Hepatocyte (in vitro differentiated cells): ENCODE data around the gene NADK2. TPM values are rescaled to one million over a fixed set of nuclear protein-coding genes. Genes with fewer than 3 reads are reported as not detected.

Experiments used
- DNase-seq: peaks from one replicate; pipeline ENCODE4 v3.0.0-alpha.2; 2016; ENCODE audit warnings: low spot score
- H2AFZ ChIP-seq: fragments of 200-600 bp; sonication (generic); 2 replicates; pipeline ENCODE4 v1.6.0; 2016; ENCODE audit warnings: antibody characterized with exemption, mild to moderate bottlenecking
- H3K27ac ChIP-seq: fragments of 200-600 bp; sonication (generic); 2 replicates; pipeline ENCODE4 v1.5.1; 2016; ENCODE audit warnings: mild to moderate bottlenecking
- H3K27me3 ChIP-seq: fragments of 200-600 bp; sonication (generic); 2 replicates; pipeline ENCODE4 v1.6.1; 2016
- H3K36me3 ChIP-seq: fragments of 200-600 bp; sonication (generic); replicated peaks from 2 replicates; pipeline ENCODE4 v1.5.1; 2016; ENCODE audit warnings: low read depth; ENCODE audit not compliant: insufficient read depth
- H3K4me1 ChIP-seq: fragments of 200-600 bp; sonication (generic); 2 replicates; pipeline ENCODE4 v1.5.1; 2016; ENCODE audit warnings: mild to moderate bottlenecking, moderate library complexity; ENCODE audit not compliant: insufficient read depth
- H3K4me2 ChIP-seq: fragments of 200-600 bp; sonication (generic); 2 replicates; pipeline ENCODE4 v1.6.0; 2016
- H3K4me3 ChIP-seq: fragments of 200-600 bp; sonication (generic); 2 replicates; pipeline ENCODE4 v1.5.1; 2016; ENCODE audit warnings: mild to moderate bottlenecking
- H3K79me2 ChIP-seq: fragments of 200-600 bp; sonication (generic); 2 replicates; pipeline ENCODE4 v1.6.0; 2017; ENCODE audit warnings: mild to moderate bottlenecking
- H3K9me2 ChIP-seq: fragments of 200-600 bp; sonication (generic); replicated peaks from 2 replicates; pipeline ENCODE4 v1.6.0; 2017; ENCODE audit warnings: mild to moderate bottlenecking; ENCODE audit not compliant: insufficient read depth
- H3K9me3 ChIP-seq: fragments of 200-600 bp; sonication (generic); 2 replicates; pipeline ENCODE4 v1.5.1; 2016; ENCODE audit warnings: low read depth, mild to moderate bottlenecking
- H4K20me1 ChIP-seq: fragments of 200-600 bp; sonication (generic); 2 replicates; pipeline ENCODE4 v1.6.0; 2016; ENCODE audit warnings: mild to moderate bottlenecking; ENCODE audit not compliant: insufficient read depth, poor library complexity, severe bottlenecking
- EZH2 ChIP-seq: fragments of 200-600 bp; sonication (generic); IDR thresholded peaks from 2 replicates; pipeline ENCODE4 v1.6.1; 2016; ENCODE audit warnings: antibody characterized with exemption, mild to moderate bottlenecking, borderline replicate concordance
- EZH2phosphoT487 ChIP-seq: fragments of 200-600 bp; sonication (generic); IDR thresholded peaks from one replicate; pipeline ENCODE4 v1.6.1; 2018; ENCODE audit warnings: antibody characterized with exemption, mild to moderate bottlenecking, low read depth, moderate library complexity; ENCODE audit not compliant: unreplicated experiment, severe bottlenecking
- WGBS: methylation state at CpG from one replicate; pipeline ENCODE4 v1.1.6; 2016; ENCODE audit warnings: low lambda C conversion rate; ENCODE audit errors: missing lambda C conversion rate; 5-methylcytosine and 5-hydroxymethylcytosine counted together
- polyA plus RNA-seq: library from polyadenylated mRNA; unstranded; fragments of >200 nt; fragmentation: Nextera tagmentation; extraction: Ambion mirVana; gene quantifications from 2 replicates; pipeline ENCODE4 v1.2.1, GENCODE V29; 2016
- total RNA-seq: library from RNA; depleted of rRNA; stranded (reverse); fragments of >200 nt; gene quantifications from 2 replicates; pipeline ENCODE4 v1.2.3, GENCODE V29; 2014
- TF ChIP-seq, protein P1 (sequence below): fragments of 200-600 bp; sonication (generic); IDR thresholded peaks from 2 replicates; pipeline ENCODE4 v1.5.1; 2016; ENCODE audit warnings: antibody characterized with exemption, mild to moderate bottlenecking; ENCODE audit not compliant: poor library complexity

The NADK2 gene
- total and polyA plus RNA-seq, 2 experiments from 2014 or later: 43.1 to 102 TPM

- Histone ChIP-seq H3K9me2 (no peaks in the 10 kb centered on the region), H3K27ac (peak overlapping the region; percentile 22), H3K9me3 (no peaks in the 10 kb centered on the region), H3K79me2 (peaks cover 21% of the 10 kb centered on the region), H3K27me3 (no peaks in the 10 kb centered on the region), H3K36me3 (no peaks in the 10 kb centered on the region), H3K4me1 (peaks cover 27% of the 10 kb centered on the region), H4K20me1 (no peaks in the 10 kb centered on the region), H3K4me3 (no peak overlapping the region), H3K4me2 (no peak overlapping the region), H2AFZ (no peak overlapping the region)
- TF ChIP-seq EZH2phosphoT487 (no peak), EZH2 (no peak)
- TF ChIP-seq, protein P1, sequence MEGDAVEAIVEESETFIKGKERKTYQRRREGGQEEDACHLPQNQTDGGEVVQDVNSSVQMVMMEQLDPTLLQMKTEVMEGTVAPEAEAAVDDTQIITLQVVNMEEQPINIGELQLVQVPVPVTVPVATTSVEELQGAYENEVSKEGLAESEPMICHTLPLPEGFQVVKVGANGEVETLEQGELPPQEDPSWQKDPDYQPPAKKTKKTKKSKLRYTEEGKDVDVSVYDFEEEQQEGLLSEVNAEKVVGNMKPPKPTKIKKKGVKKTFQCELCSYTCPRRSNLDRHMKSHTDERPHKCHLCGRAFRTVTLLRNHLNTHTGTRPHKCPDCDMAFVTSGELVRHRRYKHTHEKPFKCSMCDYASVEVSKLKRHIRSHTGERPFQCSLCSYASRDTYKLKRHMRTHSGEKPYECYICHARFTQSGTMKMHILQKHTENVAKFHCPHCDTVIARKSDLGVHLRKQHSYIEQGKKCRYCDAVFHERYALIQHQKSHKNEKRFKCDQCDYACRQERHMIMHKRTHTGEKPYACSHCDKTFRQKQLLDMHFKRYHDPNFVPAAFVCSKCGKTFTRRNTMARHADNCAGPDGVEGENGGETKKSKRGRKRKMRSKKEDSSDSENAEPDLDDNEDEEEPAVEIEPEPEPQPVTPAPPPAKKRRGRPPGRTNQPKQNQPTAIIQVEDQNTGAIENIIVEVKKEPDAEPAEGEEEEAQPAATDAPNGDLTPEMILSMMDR: no peak
- 100% methylated on average over 1 of the region's 1 CpG for WGBS
- DNase-seq: no peak
Observed at GRCh38 chr5:36243653-36244052, 1.9 kb upstream of the NADK2 start.

GRCh38 chr5:36242534-36243485, 1.1 kb upstream of the NADK2 start:
- Histone ChIP-seq H3K9me3 (no peaks in the 10 kb centered on the region), H3K27ac (peak overlapping the region; percentile 99), H3K9me2 (no peaks in the 10 kb centered on the region), H2AFZ (peak overlapping the region; percentile 9), H3K79me2 (peaks cover 29% of the 10 kb centered on the region), H3K4me3 (peak overlapping the region; percentile 15), H3K4me1 (peaks cover 31% of the 10 kb centered on the region), H4K20me1 (no peaks in the 10 kb centered on the region), H3K4me2 (peak overlapping the region; percentile 75), H3K27me3 (no peaks in the 10 kb centered on the region), H3K36me3 (no peaks in the 10 kb centered on the region)
- TF ChIP-seq EZH2phosphoT487 (no peak), EZH2 (no peak)
- TF ChIP-seq, protein P1: no peak
- 73% methylated on average over 24 of the region's 24 CpGs for whole genome bisulfite sequencing
- DNase-seq: peak; percentile 24

DNA sequence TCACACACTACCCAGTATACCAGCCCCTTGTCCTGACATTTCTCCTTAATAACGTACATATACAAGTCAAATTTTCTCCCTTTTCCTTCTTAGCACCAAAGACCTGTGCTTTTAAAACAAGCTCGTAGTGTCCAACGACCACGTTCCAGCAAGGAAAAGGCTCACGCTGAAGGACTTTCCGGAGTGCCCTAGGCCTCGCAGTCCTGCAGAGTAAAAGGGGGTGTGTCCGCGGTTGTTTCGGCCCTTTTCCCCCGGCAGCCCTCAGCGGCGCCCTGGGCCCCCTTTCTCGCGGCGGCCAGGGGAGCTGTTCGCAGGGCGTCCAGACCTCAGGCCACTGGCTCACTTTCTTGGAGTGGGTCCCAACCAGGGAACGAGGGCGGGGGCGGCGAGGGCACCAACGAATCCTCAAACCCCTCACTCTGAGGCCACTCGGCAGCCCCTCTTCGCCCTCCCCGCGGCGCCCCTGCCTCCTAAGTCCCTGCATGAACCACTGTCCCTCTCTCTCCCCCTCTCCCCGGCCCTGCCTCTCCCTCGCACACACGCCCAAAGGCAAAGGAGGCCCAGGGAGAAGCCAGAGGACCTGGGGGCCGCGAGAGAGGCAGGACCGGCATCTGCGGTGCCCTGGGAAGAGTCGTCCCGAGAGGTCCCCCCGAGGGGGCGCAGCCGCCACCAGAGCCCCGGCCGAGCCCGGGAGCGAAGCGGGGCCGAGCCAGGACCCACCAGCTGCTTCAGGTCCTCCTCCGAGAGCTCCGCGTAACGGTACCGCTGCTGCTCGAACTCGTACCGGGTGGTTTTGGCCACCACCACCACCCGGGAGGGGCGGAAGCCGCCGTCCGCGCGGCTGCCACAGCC, 720 bp downstream of the NADK2 start:
- WGBS: 1% methylated on average over 46 of the region's 61 CpGs
- peak overlapping the region; percentile 99 for H3K27ac ChIP-seq
- H3K4me3 ChIP-seq: peak overlapping the region; percentile 58
- peaks cover 47% of the 10 kb centered on the region for H3K79me2 ChIP-seq
- H3K27me3 ChIP-seq: no peaks in the 10 kb centered on the region
- no peaks in the 10 kb centered on the region for H4K20me1 ChIP-seq
- TF ChIP-seq EZH2: no peak
- TF ChIP-seq EZH2phosphoT487: no peak
- TF ChIP-seq, protein P1: no peak
- no peaks in the 10 kb centered on the region for H3K9me2 ChIP-seq
- peak overlapping the region; percentile 80 for H3K4me2 ChIP-seq
- H2AFZ ChIP-seq: peak overlapping the region; percentile 76
- no peaks in the 10 kb centered on the region for H3K36me3 ChIP-seq
- DNase-seq: peak; percentile 87
- peaks cover 39% of the 10 kb centered on the region for H3K4me1 ChIP-seq
- no peaks in the 10 kb centered on the region for H3K9me3 ChIP-seq
